Measurements from ENCODE around the gene EPN3.

EPN3 gene

GRCh38 chr17:50534222-50534978 is 1.9 kb downstream of the EPN3 start:
- no peak for DNase-seq (ENCODE audit: extremely low spot score)
- no peak for TF ChIP-seq SP1 (IDR thresholded peaks at IDR 0.05)
- no peak for TF ChIP-seq BHLHE40 (IDR thresholded peaks at IDR 0.05; ENCODE audit: borderline replicate concordance)
- TF ChIP-seq FOXA1 (IDR thresholded peaks at IDR 0.05), result no peak
- TF ChIP-seq NFRKB (IDR thresholded peaks at IDR 0.05), result no peak
- no peak for TF ChIP-seq FOXM1 (IDR thresholded peaks at IDR 0.05; ENCODE audit: borderline replicate concordance)
- TF ChIP-seq L3MBTL2 (conservative IDR thresholded peaks at IDR 0.05), result no peak
- TF ChIP-seq, protein P1, sequence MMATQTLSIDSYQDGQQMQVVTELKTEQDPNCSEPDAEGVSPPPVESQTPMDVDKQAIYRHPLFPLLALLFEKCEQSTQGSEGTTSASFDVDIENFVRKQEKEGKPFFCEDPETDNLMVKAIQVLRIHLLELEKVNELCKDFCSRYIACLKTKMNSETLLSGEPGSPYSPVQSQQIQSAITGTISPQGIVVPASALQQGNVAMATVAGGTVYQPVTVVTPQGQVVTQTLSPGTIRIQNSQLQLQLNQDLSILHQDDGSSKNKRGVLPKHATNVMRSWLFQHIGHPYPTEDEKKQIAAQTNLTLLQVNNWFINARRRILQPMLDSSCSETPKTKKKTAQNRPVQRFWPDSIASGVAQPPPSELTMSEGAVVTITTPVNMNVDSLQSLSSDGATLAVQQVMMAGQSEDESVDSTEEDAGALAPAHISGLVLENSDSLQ (IDR thresholded peaks at IDR 0.05), result no peak
- no peak for TF ChIP-seq HDGF (IDR thresholded peaks at IDR 0.05; ENCODE audit: borderline replicate concordance)
- TF ChIP-seq SUZ12 (IDR thresholded peaks at IDR 0.05), result no peak
- TF ChIP-seq LEF1 (IDR thresholded peaks at IDR 0.05; ENCODE audit: borderline replicate concordance), result no peak
- no peak for TF ChIP-seq FOXK2 (IDR thresholded peaks at IDR 0.05)
- no peak for TF ChIP-seq ARNT (IDR thresholded peaks at IDR 0.05)
- TF ChIP-seq CTBP1 (IDR thresholded peaks at IDR 0.05; ENCODE audit: borderline replicate concordance), result no peak
- no peak for TF ChIP-seq ZNF384 (IDR thresholded peaks at IDR 0.05)
- TF ChIP-seq TARDBP (IDR thresholded peaks at IDR 0.05), result no peak
- no peak for TF ChIP-seq ELF4 (IDR thresholded peaks at IDR 0.05)
- POLR2A ChIA-PET, result interaction anchor here (3.9 kb wide), 1 partner anchor 7 kb away, joined by 17 read pairs; no protein-coding TSS in a partner anchor
- CTCF ChIA-PET, result no interaction called here

GRCh38 chr17:50534979-50535326 is 2.4 kb downstream of the EPN3 start:
- no peak for TF ChIP-seq LEF1 (IDR thresholded peaks at IDR 0.05; ENCODE audit: borderline replicate concordance)
- TF ChIP-seq CTBP1 (IDR thresholded peaks at IDR 0.05; ENCODE audit: borderline replicate concordance), result no peak
- TF ChIP-seq SUZ12 (IDR thresholded peaks at IDR 0.05), result no peak
- no peak for TF ChIP-seq NFRKB (IDR thresholded peaks at IDR 0.05)
- no peak for TF ChIP-seq L3MBTL2 (conservative IDR thresholded peaks at IDR 0.05)
- TF ChIP-seq, protein P1 (IDR thresholded peaks at IDR 0.05), result no peak
- no peak for TF ChIP-seq ELF4 (IDR thresholded peaks at IDR 0.05)
- TF ChIP-seq FOXA1 (IDR thresholded peaks at IDR 0.05), result no peak
- TF ChIP-seq BHLHE40 (IDR thresholded peaks at IDR 0.05; ENCODE audit: borderline replicate concordance), result no peak
- TF ChIP-seq ZNF384 (IDR thresholded peaks at IDR 0.05), result no peak
- TF ChIP-seq HDGF (IDR thresholded peaks at IDR 0.05; ENCODE audit: borderline replicate concordance), result no peak
- no peak for TF ChIP-seq ARNT (IDR thresholded peaks at IDR 0.05)
- TF ChIP-seq SP1 (IDR thresholded peaks at IDR 0.05), result no peak
- no peak for TF ChIP-seq FOXM1 (IDR thresholded peaks at IDR 0.05; ENCODE audit: borderline replicate concordance)
- no peak for TF ChIP-seq FOXK2 (IDR thresholded peaks at IDR 0.05)
- TF ChIP-seq TARDBP (IDR thresholded peaks at IDR 0.05), result no peak
- ChIA-PET POLR2A (no interaction called here), CTCF (no interaction called here)
- no peak for DNase-seq (ENCODE audit: extremely low spot score)

- CTCF ChIA-PET, result interaction anchor here (0.6 kb wide), 1 partner anchor 159 kb away, joined by 5 read pairs; no protein-coding TSS in a partner anchor
- POLR2A ChIA-PET, result no interaction called here
- TF ChIP-seq LEF1 (IDR thresholded peaks at IDR 0.05; ENCODE audit: borderline replicate concordance), result no peak
Observed at GRCh38 chr17:50535407-50535806, 2.9 kb downstream of the EPN3 start.

DNA sequence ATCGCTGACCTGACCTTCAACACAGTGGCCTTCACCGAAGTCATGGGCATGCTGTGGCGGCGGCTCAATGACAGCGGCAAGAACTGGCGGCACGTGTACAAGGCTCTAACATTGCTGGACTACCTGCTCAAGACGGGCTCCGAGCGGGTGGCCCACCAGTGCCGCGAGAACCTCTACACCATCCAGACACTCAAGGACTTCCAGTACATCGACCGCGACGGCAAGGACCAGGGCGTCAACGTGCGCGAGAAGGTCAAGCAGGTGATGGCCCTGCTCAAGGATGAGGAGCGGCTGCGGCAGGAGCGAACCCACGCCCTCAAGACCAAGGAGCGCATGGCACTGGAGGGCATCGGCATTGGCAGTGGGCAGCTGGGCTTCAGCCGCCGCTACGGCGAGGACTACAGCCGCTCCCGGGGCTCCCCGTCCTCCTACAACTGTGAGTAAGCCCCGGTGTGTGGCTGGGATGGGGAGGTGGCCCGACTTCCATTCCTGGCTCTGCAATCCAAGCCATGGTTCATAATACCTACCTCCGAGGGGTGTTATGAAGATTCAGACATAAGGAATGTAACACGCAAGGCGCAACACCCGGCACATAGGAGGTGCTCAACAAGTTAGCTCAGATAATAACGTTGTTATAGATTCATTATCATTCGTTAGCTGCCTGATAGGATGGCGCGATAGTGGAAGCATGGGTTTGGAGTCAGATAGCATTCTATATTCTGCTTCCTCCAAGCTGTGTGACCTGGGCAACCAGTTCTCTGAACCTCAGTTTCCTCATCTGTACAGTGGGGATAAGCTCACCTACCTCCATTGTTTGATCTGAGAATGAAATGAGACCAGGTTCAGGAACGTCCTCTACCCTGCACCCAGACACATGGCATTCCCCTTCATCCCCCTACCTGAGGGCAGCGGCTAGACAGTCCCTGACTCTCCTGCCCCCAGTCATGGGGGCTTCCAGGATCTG is 4.4 kb downstream of the EPN3 start:
- TF ChIP-seq SP1 (IDR thresholded peaks at IDR 0.05), result no peak
- no peak for TF ChIP-seq ARNT (IDR thresholded peaks at IDR 0.05)
- no peak for TF ChIP-seq FOXA1 (IDR thresholded peaks at IDR 0.05)
- TF ChIP-seq ELF4 (IDR thresholded peaks at IDR 0.05), result no peak
- TF ChIP-seq, protein P1 (IDR thresholded peaks at IDR 0.05), result no peak
- TF ChIP-seq SUZ12 (IDR thresholded peaks at IDR 0.05), result no peak
- TF ChIP-seq BHLHE40 (IDR thresholded peaks at IDR 0.05; ENCODE audit: borderline replicate concordance), result no peak
- TF ChIP-seq CTBP1 (IDR thresholded peaks at IDR 0.05; ENCODE audit: borderline replicate concordance), result no peak
- TF ChIP-seq L3MBTL2 (conservative IDR thresholded peaks at IDR 0.05), result no peak
- no peak for TF ChIP-seq FOXK2 (IDR thresholded peaks at IDR 0.05)
- CTCF ChIA-PET, result no interaction called here
- DNase-seq (ENCODE audit: extremely low spot score), result no peak

More at GRCh38 chr17:50535407-50535806, 2.9 kb downstream of the EPN3 start:
- no peak for DNase-seq (ENCODE audit: extremely low spot score)

GRCh38 chr17:50537721-50538548 is 5.4 kb downstream of the EPN3 start:
- ChIA-PET POLR2A (interaction anchor here (1.2 kb wide), 1 partner anchor 59 kb away, joined by 3 read pairs; no protein-coding TSS in a partner anchor), CTCF (no interaction called here)
- DNase-seq (ENCODE audit: extremely low spot score), result no peak
- TF ChIP-seq ZNF384 (IDR thresholded peaks at IDR 0.05) (no peak), SUZ12 (IDR thresholded peaks at IDR 0.05) (no peak), LEF1 (IDR thresholded peaks at IDR 0.05; ENCODE audit: borderline replicate concordance) (no peak), SP1 (IDR thresholded peaks at IDR 0.05) (no peak), BHLHE40 (IDR thresholded peaks at IDR 0.05; ENCODE audit: borderline replicate concordance) (no peak), TARDBP (IDR thresholded peaks at IDR 0.05) (no peak), ARNT (IDR thresholded peaks at IDR 0.05) (no peak), L3MBTL2 (conservative IDR thresholded peaks at IDR 0.05) (no peak), FOXA1 (IDR thresholded peaks at IDR 0.05) (no peak), HDGF (IDR thresholded peaks at IDR 0.05; ENCODE audit: borderline replicate concordance) (no peak), FOXM1 (IDR thresholded peaks at IDR 0.05; ENCODE audit: borderline replicate concordance) (no peak), CTBP1 (IDR thresholded peaks at IDR 0.05; ENCODE audit: borderline replicate concordance) (no peak), FOXK2 (IDR thresholded peaks at IDR 0.05) (no peak), NFRKB (IDR thresholded peaks at IDR 0.05) (no peak)
- TF ChIP-seq, protein P1 (IDR thresholded peaks at IDR 0.05), result no peak

More for the DNA sequence above, 4.4 kb downstream of the EPN3 start:
- POLR2A ChIA-PET, result no interaction called here

All from HEK293T (cell line).